ENCODE data around the gene PCK2.

Gene PCK2

GRCh38 chr14:24075485-24076301, 18.4 kb upstream of the PCK2 start:
- no peak for DNase-seq (ENCODE audit: low read depth)

DNA sequence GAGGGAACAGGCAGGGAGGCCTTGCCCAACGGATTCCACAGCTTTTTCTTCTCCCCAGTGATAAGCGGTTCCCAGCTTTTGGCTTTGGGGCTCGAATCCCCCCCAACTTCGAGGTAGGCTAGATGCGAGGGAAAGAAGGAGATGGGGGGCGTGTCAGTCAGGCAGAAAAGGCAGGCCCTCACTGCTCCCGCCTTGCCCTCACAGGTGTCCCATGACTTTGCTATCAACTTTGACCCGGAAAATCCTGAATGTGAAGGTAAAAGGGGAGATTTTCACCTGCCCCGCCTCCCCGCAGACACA, 17.9 kb upstream of the PCK2 start:
- no peak for DNase-seq (ENCODE audit: low read depth)

DNA sequence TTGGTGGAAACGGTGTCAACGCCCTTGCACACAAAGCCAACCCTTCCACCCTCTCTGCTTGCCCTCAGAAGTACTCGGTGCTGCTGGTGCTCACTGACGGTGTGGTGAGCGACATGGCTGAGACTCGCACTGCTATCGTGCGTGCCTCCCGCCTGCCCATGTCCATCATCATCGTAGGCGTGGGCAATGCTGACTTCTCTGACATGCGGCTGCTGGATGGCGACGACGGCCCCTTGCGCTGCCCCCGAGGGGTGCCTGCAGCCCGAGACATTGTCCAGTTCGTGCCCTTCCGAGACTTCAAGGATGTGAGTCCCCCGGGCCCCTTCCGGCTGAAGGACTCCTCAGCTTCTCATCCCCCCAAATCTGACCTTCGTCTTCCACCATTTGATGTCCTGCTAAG, 17.0 kb upstream of the PCK2 start:
- DNase-seq (ENCODE audit: low read depth) = no peak

DNA sequence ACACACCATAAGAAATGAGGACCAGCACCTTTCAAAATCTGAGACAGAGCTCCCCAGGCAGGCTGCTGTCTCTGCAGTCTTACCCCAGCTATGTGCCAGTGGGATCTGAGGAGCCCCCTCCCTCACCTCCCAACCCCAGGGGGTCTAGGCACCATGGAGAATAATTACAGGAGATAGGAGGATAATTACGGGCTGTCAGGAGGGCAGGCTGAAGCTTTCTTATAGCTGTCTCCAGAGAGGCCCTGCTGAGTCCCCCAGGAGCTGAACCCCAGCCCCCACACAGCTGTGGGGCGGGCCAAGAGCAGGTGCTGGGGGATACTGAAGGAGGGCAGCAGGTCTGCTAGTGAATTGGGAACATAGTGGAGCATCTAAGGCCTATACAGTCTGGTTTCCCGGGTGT, 16.0 kb upstream of the PCK2 start:
- no peak for DNase-seq (ENCODE audit: low read depth)

DNA sequence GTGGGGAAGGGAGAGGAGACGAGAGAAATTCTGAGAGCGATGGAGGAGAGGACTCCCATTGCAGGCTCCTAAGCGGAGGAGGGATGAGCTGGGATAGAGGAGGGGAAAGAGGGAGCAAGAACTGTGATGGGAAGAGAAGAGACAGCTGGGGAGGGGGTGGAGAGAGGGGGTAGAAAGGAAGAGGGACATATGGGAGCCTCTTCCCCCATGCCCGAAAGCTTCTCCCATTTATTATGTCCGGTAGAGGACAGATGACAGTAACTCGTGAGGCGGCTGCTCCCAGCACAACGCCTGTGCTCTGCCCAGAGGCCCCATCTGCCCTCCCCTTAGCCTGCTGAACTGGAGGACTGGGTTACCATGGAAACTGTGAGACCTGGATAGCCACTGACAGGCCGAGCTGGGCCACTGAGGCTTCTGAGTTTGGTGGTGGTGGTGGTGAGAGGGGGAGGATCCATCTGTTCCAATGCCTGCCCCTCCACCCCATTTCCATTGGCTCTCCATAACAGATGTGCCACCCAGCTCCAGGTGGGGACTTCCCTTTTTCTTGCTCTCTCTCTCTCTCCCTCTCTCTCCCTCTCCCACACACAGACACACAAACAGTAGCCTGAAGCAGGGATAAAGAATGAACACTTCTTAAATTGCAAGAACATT, 14.5 kb upstream of the PCK2 start:
- no peak for DNase-seq (ENCODE audit: low read depth)

GRCh38 chr14:24080142-24080530, 14.0 kb upstream of the PCK2 start:
- no peak for DNase-seq (ENCODE audit: low read depth)

DNA sequence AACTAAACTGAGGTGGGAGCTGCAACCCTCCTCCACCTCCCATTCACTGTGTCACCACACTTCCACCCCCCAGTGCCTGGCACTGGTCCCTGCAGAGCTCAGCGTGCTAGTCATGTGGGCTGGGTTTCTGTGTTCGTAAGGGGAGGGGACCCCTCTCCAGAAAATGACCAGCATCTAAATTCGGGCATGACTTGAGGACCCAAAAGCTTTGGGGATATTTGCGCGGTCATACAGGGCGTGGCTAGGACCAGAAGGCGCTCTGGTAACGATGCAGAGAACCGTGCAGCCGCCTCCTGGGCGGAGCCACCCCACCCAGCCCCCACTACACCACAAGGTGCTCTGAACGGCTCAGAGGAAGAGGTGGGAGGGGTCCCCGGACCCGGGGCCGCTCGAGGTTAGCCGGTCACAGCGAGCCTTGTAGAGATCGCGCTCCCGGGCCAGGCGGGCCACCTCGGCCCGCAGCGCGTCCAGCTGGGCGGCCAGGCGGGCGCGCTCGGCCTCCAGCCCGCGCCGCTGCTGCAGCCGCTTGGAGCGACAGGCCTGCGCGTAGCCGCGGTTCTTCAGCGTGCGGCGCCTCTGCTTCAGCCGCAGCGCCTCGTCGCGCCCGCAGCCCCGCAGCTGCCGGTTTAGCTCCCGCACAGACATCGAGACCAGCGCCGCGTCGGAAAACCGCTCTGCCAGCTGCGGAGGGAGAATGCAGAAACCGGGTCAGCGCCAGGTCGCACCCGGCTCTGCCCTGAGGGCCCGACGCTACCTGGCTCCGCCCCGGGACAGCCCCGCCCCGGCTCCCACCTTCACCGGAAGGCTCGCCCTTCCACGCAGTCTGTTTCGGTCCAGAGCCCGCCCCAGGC, 13.0 kb upstream of the PCK2 start:
- no peak for DNase-seq (ENCODE audit: low read depth)

GRCh38 chr14:24081739-24082211, 12.3 kb upstream of the PCK2 start:
- DNase-seq (ENCODE audit: low read depth) = no peak

GRCh38 chr14:24082411-24083080, 11.6 kb upstream of the PCK2 start:
- DNase-seq (ENCODE audit: low read depth) = no peak

DNA sequence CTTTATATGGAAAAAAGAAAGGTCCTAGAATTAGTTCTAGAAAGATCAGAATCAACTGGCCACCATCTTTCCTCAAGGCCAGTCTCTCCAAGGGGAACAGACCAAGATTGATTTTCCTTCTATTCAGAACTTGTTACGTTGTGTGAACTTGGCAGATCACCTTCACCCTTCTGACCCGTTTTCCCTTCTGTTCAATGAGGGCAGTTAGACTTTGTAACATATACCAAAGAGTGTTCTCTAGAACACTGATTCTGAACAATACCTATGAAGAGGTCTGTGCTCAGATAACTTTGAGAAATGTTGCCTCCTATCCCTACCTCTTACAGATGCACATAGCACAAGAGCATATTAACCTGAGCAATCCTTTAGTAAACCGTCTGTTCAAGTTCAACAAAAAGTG, 10.6 kb upstream of the PCK2 start:
- no peak for DNase-seq (ENCODE audit: low read depth)

DNA sequence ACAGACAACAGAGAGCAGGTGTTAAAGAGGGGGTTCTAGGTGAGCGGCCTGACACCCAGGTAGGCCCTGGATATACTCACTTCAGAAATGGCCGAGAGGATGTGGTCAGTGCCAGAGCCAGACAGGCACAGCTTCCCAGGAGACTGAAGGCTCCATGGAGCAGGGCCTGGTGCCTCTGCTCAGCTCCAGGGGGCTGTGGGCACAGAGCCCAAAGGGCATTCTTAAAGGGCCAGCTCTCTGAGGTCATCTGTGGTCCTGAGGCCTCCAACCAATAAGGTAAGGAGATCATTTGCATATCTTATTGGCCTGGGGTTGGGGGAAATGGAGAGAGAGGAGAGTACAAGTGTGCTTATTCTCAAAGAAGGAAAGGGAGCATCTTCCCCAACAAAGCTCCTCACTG, 9.7 kb upstream of the PCK2 start:
- DNase-seq (ENCODE audit: low read depth) = no peak

DNA sequence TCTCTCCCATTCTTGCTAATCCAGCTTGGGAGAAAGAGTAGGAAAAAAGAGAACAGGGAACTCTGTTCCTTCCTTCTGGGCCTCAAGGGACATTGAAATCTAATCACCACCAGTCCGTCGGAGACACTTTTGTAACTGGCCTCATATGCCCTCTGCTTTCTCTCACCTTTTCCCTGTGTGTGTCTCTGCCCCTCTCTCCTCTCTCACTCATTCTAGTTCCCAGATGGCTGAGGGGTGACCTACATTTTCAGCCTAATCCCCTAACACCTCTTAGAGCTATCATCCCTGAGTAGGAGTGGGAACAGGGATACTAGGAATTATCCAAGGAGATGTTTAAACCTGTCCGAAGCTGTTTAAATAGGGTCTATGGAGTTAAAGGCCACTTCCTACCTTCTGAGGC, 8.9 kb upstream of the PCK2 start:
- DNase-seq (ENCODE audit: low read depth) = no peak

- no peak for DNase-seq (ENCODE audit: low read depth)
Observed at GRCh38 chr14:24086193-24086955, 7.7 kb upstream of the PCK2 start.

DNA sequence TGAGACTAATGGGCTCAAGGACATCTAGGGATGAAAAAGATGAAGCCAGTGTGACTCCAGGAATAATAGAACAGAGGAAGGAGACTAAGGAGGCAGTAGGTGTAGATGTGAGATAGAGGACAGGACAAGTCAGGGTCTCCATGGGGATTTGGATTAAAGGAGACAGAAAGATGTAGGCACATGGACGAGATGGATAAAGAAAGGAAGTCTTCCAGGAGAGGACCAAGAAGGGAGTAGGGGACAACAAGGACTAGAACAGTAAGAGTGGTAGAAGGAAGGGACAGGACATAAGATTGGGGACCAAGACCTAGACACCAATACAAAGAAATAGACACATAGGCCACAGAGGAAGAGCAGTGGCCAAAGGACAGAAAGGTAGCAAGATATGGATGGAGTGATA, 7.1 kb upstream of the PCK2 start:
- no peak for DNase-seq (ENCODE audit: low read depth)

DNA sequence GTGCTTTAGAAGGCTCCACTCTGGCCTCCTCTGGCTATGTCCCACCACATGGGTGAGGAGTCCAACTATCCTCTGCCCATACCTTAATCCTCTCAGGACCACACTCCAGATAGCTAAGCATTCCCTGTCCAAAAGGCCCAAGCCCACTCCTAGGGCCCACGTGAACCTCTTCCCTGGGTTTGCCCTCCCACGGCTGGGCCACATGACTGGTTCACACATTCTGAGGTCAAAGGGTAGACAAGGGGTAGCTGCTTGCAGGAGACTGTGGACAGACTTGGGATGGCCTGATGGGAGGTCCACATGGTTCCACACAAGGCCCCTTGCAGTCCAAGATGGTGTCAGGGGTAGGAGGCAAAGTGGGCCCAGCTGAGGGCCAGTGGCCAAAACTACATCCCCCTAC, 6.0 kb upstream of the PCK2 start:
- no peak for DNase-seq (ENCODE audit: low read depth)

GRCh38 chr14:24089890-24090289, 4.2 kb upstream of the PCK2 start:
- no peak for DNase-seq (ENCODE audit: low read depth)

GRCh38 chr14:24092110-24092504, 2.0 kb upstream of the PCK2 start:
- DNase-seq (ENCODE audit: low read depth) = no peak

DNA sequence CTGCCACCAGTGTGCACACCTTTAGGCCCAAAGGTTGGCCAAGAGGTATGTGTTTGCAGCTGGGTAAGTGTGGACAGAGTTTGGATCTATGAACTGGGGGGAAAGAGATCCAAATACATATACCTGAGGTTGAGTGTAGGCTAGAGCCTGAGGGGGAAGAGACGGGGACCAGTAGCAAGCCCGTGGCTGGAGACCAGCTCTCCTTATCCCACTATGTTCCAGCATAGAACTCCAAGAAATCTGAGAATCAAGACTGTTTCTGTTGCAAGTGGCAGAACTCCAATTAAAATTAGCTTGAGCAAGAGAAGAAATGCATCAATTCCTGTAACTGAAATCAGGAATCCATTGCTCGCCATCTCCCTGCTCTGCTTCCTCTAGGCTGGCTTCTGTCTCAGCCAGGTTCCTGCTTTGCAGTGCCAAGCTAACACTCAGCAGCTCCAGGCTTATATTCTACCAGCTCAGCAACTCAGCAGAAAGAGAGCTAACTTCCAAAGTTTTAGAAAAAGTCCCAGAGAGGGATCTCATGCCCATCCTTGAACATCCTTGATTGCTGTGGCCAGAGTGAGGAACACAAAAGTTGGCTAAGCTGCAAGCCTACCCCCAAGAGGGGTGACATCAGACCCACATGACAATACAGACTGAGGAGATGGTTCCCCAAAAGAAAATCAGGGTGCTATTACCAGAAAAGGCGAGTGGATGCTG, 1.5 kb upstream of the PCK2 start:
- DNase-seq (ENCODE audit: low read depth) = no peak

GRCh38 chr14:24093207-24093900, 757 bp upstream of the PCK2 start:
- DNase-seq (ENCODE audit: low read depth) = no peak

DNA sequence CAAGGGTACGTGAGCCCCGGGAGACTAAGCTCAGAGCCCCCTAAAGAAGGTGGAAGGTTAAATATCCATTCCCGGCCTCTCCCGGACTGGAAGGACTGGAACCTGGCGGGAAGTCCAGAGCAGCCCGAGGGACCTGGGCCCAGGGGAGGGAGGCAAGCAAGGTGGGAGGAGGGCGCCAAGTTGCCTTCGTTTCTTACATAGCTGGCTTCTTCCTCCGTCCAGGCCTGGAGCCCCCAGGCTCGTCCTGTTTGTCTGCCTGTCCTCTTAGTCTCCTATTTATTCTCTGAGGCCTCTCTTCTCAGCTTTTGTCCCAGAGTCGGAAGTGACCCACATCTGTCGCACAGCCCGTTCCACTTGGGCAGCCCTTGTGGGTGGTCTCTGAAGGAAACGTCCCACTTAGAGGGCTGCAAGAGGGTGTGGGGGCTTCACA, 745 bp downstream of the PCK2 start:
- no peak for DNase-seq (ENCODE audit: low read depth)
